Smooth muscle cell (in vitro differentiated cells): ENCODE data around the gene PTPRK. TPM values are rescaled to one million over a fixed set of nuclear protein-coding genes. Genes with fewer than 3 reads are reported as not detected.

Experiments
- DNase-seq: peaks from one replicate; lab custom pipeline; 2025; ENCODE audit not compliant: unreplicated experiment; lab: John Stamatoyannopoulos, UW
- H2AFZ ChIP-seq: fragments of 200-600 bp; sonication (generic); 2 replicates; pipeline ENCODE4 v1.6.0; 2016; ENCODE audit warnings: antibody characterized with exemption, low read depth, mild to moderate bottlenecking
- H3F3A ChIP-seq: fragments of 200-600 bp; sonication (generic); 2 replicates; pipeline ENCODE4 v1.6.0; 2017; ENCODE audit warnings: antibody characterized with exemption, low read depth
- H3K27ac ChIP-seq: fragments of 200-600 bp; sonication (generic); 2 replicates; pipeline ENCODE4 v1.5.1; 2016; ENCODE audit warnings: low read depth, mild to moderate bottlenecking
- H3K27me3 ChIP-seq: fragments of 200-600 bp; sonication (generic); 2 replicates; pipeline ENCODE4 v1.6.1; 2016; ENCODE audit warnings: low read depth, mild to moderate bottlenecking
- H3K36me3 ChIP-seq: fragments of 200-600 bp; sonication (generic); 2 replicates; pipeline ENCODE4 v1.5.1; 2016; ENCODE audit warnings: low read depth
- H3K4me1 ChIP-seq: fragments of 200-600 bp; sonication (generic); 2 replicates; pipeline ENCODE4 v1.5.1; 2016; ENCODE audit warnings: low read depth
- H3K4me2 ChIP-seq: fragments of 200-600 bp; sonication (generic); 2 replicates; pipeline ENCODE4 v1.6.0; 2016; ENCODE audit warnings: mild to moderate bottlenecking
- H3K4me3 ChIP-seq: fragments of 200-600 bp; sonication (generic); 2 replicates; pipeline ENCODE4 v1.5.1; 2016; ENCODE audit warnings: mild to moderate bottlenecking
- H3K79me2 ChIP-seq: fragments of 200-600 bp; sonication (generic); 2 replicates; pipeline ENCODE4 v1.6.0; 2016; ENCODE audit warnings: low read depth, mild to moderate bottlenecking
- H3K9ac ChIP-seq: fragments of 200-600 bp; sonication (generic); 2 replicates; pipeline ENCODE4 v1.6.0; 2016; ENCODE audit warnings: low read depth
- H3K9me3 ChIP-seq: fragments of 200-600 bp; sonication (generic); replicated peaks from 2 replicates; pipeline ENCODE4 v1.5.1; 2016; ENCODE audit warnings: low read depth
- H4K20me1 ChIP-seq: fragments of 200-600 bp; sonication (generic); 2 replicates; pipeline ENCODE4 v1.6.0; 2016; ENCODE audit warnings: low read depth
- WGBS: methylation state at CpG from one replicate; pipeline ENCODE4 v1.1.7; 2016; ENCODE audit warnings: low lambda C conversion rate; 5-methylcytosine and 5-hydroxymethylcytosine counted together
- polyA plus RNA-seq: library from polyadenylated mRNA; unstranded; fragments of >200 nt; fragmentation: Nextera tagmentation; extraction: Ambion mirVana; gene quantifications from 2 replicates; pipeline ENCODE4 v1.2.1, GENCODE V29; 2016
- total RNA-seq: library from RNA; depleted of rRNA; stranded (reverse); fragments of >200 nt; gene quantifications from 2 replicates; pipeline ENCODE4 v1.2.3, GENCODE V29; 2014
- TF ChIP-seq, protein P1 (sequence below): fragments of 200-600 bp; sonication (generic); IDR thresholded peaks from 2 replicates; pipeline ENCODE4 v1.5.1; 2017; ENCODE audit warnings: borderline replicate concordance, mild to moderate bottlenecking, antibody characterized with exemption; ENCODE audit not compliant: insufficient read depth, poor library complexity, severe bottlenecking

The PTPRK gene
- total and polyA plus RNA-seq, 2 experiments from 2014 or later: 21.7 to 50.4 TPM

DNA sequence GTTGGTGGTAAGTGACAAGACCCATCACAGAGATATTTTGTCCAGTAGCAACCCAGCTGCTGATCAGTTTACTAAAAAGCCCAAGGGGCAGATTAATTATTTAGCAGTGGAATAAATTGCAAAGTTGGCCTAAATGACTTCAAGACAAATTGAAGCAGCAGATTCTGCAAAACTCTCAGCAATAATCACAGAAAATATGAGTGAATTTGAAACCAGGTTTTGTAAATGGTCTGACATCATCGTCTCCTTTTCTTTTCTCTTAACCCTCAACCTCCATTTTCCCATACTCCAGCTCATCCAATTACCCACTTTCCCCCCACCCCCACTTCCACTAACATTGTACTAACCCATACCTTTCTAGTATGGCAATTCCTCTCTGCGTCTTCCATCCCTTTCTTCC lies 11.3 kb upstream of the PTPRK start:
- Histone ChIP-seq H3K27me3 (no peaks in the 10 kb centered on the region), H4K20me1 (no peaks in the 10 kb centered on the region), H3K79me2 (no peaks in the 10 kb centered on the region), H3K9ac (no peak overlapping the region), H3K4me2 (no peak overlapping the region), H3K9me3 (no peaks in the 10 kb centered on the region), H2AFZ (no peak overlapping the region), H3K27ac (no peak overlapping the region), H3K4me3 (no peak overlapping the region), H3K36me3 (no peaks in the 10 kb centered on the region), H3F3A (no peaks in the 10 kb centered on the region), H3K4me1 (no peaks in the 10 kb centered on the region)
- no peak for DNase-seq
- WGBS: 95% methylated on average over 2 of the region's 2 CpGs
- TF ChIP-seq, protein P1, sequence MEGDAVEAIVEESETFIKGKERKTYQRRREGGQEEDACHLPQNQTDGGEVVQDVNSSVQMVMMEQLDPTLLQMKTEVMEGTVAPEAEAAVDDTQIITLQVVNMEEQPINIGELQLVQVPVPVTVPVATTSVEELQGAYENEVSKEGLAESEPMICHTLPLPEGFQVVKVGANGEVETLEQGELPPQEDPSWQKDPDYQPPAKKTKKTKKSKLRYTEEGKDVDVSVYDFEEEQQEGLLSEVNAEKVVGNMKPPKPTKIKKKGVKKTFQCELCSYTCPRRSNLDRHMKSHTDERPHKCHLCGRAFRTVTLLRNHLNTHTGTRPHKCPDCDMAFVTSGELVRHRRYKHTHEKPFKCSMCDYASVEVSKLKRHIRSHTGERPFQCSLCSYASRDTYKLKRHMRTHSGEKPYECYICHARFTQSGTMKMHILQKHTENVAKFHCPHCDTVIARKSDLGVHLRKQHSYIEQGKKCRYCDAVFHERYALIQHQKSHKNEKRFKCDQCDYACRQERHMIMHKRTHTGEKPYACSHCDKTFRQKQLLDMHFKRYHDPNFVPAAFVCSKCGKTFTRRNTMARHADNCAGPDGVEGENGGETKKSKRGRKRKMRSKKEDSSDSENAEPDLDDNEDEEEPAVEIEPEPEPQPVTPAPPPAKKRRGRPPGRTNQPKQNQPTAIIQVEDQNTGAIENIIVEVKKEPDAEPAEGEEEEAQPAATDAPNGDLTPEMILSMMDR: no peak

DNA sequence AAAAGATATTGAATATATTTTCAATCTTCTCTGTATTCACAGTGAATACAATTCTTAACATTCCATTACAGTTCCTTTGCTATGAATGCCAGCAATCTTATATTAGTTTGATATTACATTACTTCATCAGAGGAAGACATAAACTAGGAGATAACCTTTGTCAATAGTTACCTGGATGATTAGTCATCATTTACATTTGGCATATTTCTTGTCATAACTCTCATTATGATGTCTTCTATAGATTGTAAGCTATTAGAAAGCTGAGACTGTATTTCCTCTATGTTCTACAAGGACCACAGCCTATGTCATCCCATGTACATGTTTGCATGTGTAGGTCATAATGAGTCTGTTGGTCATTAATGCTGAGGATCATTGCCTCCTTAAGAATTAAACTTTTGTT lies 7.8 kb upstream of the PTPRK start:
- no peak overlapping the region for H3K4me3 ChIP-seq
- no peak for DNase-seq
- TF ChIP-seq, protein P1: no peak
- H3K79me2 ChIP-seq: no peaks in the 10 kb centered on the region
- no peaks in the 10 kb centered on the region for H3K27me3 ChIP-seq
- no peak overlapping the region for H3K27ac ChIP-seq
- H3K4me2 ChIP-seq: no peak overlapping the region
- no peak overlapping the region for H2AFZ ChIP-seq
- H3F3A ChIP-seq: no peaks in the 10 kb centered on the region
- H4K20me1 ChIP-seq: no peaks in the 10 kb centered on the region
- H3K9me3 ChIP-seq: no peaks in the 10 kb centered on the region
- no peaks in the 10 kb centered on the region for H3K36me3 ChIP-seq
- peaks cover 9% of the 10 kb centered on the region for H3K4me1 ChIP-seq
- H3K9ac ChIP-seq: no peak overlapping the region

DNA sequence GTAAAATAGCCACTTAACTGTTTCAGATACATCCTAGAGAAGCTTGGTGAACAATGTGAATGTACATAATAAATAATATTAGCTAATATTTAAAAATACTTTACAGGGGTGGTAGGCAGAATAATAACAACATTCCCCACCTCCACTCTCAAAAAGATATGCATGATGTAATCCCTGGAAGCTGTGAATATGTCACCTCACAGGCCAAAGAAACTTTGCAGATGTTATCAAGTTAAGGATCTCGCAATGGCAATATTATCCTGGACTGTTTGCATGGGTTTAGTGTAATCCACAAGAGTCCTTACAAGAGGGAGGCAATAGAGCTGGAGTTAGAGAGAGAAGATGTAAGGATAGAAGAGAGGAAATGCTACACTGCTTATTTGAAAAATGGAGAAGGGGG lies 7.0 kb upstream of the PTPRK start:
- Histone ChIP-seq H3K27me3 (no peaks in the 10 kb centered on the region), H3K9ac (no peak overlapping the region), H3K4me2 (no peak overlapping the region), H3F3A (no peaks in the 10 kb centered on the region), H2AFZ (no peak overlapping the region), H3K4me1 (peaks cover 9% of the 10 kb centered on the region), H3K9me3 (no peaks in the 10 kb centered on the region), H3K27ac (no peak overlapping the region), H4K20me1 (no peaks in the 10 kb centered on the region), H3K79me2 (no peaks in the 10 kb centered on the region), H3K4me3 (no peak overlapping the region), H3K36me3 (no peaks in the 10 kb centered on the region)
- no peak for DNase-seq
- TF ChIP-seq, protein P1: no peak
- WGBS: 74% methylated on average over 1 of the region's 1 CpG

DNA sequence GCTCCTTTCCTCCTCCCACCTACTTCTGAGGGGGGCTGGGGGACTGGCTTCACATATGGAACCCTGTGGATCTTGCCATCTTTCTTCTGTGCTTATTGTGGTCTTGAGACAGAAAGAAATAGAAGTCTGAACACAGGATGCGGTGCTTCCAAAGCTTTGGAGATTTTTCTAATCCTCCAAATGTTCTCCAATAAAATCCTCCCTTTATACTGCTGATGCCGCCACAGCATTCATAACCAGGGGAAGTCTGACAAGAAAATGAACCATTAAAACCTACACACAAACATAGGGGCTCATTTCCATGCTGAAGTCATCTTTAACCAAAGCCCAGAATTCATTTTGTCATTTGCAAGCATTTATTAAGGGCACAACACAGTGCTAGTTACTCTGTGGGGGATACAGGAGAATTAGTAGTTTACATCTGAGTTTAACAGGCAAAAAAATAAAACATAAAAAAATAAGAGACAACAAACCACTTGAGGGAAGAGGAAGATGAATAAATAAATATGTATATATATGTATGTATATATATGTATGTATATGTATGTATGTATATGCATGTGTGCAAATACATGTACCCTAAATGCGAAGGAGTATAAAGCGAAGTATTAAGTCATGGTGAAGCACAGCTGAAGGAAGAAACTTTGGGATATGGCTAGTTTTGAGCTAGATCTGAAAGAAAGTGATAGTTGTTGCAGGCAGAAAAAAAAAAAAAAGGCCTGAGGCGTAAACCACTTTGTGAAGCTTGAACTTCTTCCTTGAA lies 5.9 kb upstream of the PTPRK start:
- no peak overlapping the region for H3K4me3 ChIP-seq
- peak overlapping the region; percentile 70 for H2AFZ ChIP-seq
- no peaks in the 10 kb centered on the region for H3K36me3 ChIP-seq
- TF ChIP-seq, protein P1: no peak
- H3K79me2 ChIP-seq: no peaks in the 10 kb centered on the region
- peaks cover 15% of the 10 kb centered on the region for H3K4me1 ChIP-seq
- H3K27ac ChIP-seq: peak overlapping the region; percentile 29
- no peaks in the 10 kb centered on the region for H3K9me3 ChIP-seq
- peak overlapping the region; percentile 15 for H3K4me2 ChIP-seq
- no peaks in the 10 kb centered on the region for H4K20me1 ChIP-seq
- H3K9ac ChIP-seq: no peak overlapping the region
- no peak for DNase-seq
- no peaks in the 10 kb centered on the region for H3K27me3 ChIP-seq
- WGBS: 76% methylated on average over 5 of the region's 5 CpGs
- H3F3A ChIP-seq: peaks cover 2% of the 10 kb centered on the region
